GM18508 (cell line): ENCODE results near the gene EXOG.
"Not testable (repeated sequence)": the region's sequence is repeated elsewhere in the genome, so short reads cannot be mapped to it uniquely, and the experiment has no call there.

Experiments
- ATAC-seq: cut with Tn5 transposase; IDR thresholded peaks from one replicate; pipeline ENCODE4 v1.9.1; 2021; ENCODE audit warnings: moderate number of reproducible peaks; ENCODE audit not compliant: insufficient read depth, unreplicated experiment

EXOG gene

GRCh38 chr3:38560996-38561717 is 65.0 kb downstream of the EXOG start:
- no peak for ATAC-seq

DNA sequence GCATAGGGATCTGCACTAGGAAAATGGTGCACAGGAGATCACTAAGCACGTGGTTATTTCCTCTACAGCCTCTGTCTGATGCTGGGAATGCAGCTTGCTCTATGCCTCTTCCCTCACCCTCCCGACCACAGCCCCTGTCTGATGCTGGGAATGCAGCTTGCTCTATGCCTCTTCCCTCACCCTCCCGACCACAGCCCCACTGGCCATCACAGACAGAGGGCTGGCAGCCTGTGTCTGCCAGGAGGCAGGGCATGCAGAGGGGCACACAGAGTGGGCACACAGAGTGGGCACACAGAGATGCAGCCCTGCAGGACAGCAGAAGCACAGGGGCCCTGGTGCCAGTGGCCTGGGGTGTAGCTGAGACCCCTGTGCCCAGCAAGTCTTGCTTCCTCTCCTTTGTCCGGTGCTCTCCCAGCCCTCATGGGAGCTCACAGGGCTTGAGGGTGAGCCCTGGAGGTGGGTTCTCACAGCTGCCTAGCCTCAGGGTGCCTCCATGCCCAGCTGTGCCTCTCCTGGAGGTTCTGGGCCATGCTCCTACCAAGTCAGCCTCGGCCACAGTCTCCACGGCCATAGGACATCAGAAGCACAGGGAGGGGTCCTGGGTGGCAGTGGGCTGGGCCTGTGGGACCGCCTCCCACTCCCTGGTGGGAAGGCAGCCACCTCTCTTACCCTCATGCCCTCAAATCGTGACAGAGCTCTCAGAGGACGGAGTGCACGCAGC is 65.8 kb downstream of the EXOG start:
- ATAC-seq = no peak

DNA sequence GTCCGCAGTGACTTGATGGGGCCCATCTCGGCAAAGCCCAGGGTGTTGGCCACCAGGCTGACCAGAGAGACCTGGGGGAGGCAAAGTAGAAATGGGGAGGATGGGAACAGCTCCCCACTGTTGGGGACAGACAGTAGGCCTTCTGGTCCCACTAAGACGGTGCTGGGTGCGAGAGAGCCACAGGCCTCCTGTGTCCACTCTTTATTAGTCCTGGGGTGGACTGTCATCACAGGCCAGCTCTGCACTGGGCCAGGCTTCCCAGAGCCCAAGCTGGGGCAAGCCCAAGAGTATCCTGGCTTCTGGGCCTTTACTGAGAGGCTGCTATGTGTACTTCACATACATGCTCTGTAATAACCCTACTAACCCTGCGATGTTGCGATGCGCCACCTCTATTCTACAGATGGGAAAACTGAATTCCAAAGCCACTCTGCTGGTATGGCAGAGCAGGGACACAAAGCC is 66.4 kb downstream of the EXOG start:
- ATAC-seq = no peak

GRCh38 chr3:38563070-38563885 is 67.1 kb downstream of the EXOG start:
- no peak for ATAC-seq

DNA sequence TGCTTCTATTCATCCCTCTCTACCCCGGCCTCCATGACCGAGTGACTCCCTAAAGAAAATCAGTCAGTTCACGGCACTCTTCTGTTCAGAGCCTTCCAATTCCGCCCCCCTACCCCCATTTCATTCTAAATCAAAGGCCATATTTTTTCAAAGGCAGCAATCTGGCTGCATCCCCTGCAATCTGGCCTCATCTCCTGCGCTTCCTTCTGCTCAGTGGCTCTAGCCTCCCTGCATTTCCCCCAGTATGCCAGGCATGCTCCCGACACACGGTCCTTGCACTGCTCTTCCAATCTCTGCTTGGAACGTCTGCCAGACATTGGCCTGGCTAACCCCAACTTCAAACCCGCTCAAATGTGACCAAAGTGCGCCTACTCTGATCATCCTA is 67.7 kb downstream of the EXOG start:
- no peak for ATAC-seq

- ATAC-seq = no peak
These were observed 68.6 kb downstream of the EXOG start for GRCh38 chr3:38564631-38565338.

- ATAC-seq = no peak
These were observed 69.4 kb downstream of the EXOG start for GRCh38 chr3:38565339-38566214.

DNA sequence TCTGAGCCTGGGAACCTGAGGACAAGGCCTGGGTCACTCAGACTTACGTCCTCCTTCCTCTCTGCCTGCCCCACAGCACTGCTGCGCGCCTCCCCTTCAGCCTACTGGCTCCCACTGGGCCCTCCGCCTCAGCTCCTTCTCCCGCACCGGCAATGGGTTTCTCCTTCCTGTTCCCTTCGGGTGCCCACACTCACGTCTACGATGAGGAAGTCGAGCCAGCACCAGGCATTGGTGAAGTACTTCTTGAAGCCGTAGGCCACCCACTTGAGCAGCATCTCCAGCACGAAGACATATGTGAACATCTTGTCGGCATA is 70.0 kb downstream of the EXOG start:
- ATAC-seq = no peak

GRCh38 chr3:38566794-38567193 is 70.7 kb downstream of the EXOG start:
- ATAC-seq = not testable (repeated sequence)

- no peak for ATAC-seq
These were observed 71.4 kb downstream of the EXOG start for GRCh38 chr3:38567498-38567897.

DNA sequence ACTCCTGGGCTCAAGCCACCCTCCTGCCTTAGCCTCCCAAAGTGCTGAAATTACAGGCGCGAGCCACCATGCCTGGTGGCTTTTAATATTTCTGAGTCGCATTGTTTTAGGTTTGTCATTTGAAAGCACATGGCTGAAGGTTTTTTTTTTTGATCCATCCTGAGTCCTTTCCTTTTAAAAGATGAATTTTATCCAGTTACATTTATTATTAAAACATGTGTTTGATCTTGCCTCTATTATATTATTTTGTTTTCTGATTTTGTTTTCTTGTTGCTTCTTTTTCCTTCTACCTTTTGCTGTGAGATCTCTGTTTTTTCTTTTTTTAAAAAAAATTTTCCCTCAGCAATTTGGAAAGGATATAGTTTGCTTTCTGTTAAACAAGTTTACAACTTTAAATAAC is 77.0 kb downstream of the EXOG start:
- no peak for ATAC-seq

- ATAC-seq = no peak
These were observed 77.4 kb downstream of the EXOG start for GRCh38 chr3:38573556-38573955.

GRCh38 chr3:38574411-38575278 is 78.5 kb downstream of the EXOG start:
- no peak for ATAC-seq

DNA sequence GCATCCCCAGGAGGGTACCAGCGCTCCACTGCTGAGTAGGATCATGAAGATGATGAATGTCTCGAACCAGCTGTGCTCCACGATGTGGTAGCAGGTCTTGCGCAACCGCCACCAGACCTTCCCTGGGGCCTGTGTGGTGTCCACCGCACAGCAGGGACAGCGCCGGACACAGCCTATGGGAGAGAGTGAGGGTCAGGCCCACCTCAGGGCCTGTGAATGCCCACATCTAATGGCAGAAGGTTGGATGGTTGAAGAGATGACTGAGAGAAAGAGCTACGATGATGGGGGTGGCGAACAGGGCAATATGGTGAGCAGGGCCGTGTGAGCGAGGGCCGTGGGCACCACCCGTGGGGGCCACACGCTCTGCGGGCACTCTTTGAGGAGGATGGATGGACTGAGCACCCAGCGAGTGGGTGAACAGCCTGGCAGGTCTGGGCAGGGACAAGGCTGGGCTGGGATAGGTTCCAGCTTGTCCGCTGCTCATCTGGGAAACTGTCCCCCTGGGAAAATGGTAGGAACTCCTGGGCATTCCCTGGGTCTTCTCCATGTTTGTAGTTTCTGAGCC is 79.2 kb downstream of the EXOG start:
- ATAC-seq = no peak
